Activated T-cell treated with anti-CD3 and anti-CD28 coated beads, Interleukin-2, amount 50 U/mL, for 4 hours (primary cell): ENCODE data around the gene ZNF521. TPM values are rescaled to one million over a fixed set of nuclear protein-coding genes. Genes with fewer than 3 reads are reported as not detected.

Experiments used
- ATAC-seq, 2 donors: fragments of 200-7000 bp; cut with Tn5 transposase; one replicate each; pipeline ENCODE4 v1.10.0; 2021
- DNase-seq: peaks from one replicate; pipeline ENCODE4 v3.0.0-alpha.2; 2020
- H3K27me3 Mint-ChIP-seq: one replicate; pipeline ENCODE4 v1.8.0; 2021; ENCODE audit warnings: low read depth, mixed read lengths
- H3K36me3 Mint-ChIP-seq: one replicate; pipeline ENCODE4 v1.8.0; 2022; ENCODE audit warnings: mixed read lengths; ENCODE audit not compliant: insufficient read depth
- H3K4me1 Mint-ChIP-seq: one replicate; pipeline ENCODE4 v1.8.0; 2021; ENCODE audit warnings: low read depth, mixed read lengths
- H3K4me3 Mint-ChIP-seq: one replicate; pipeline ENCODE4 v1.8.0; 2021; ENCODE audit warnings: mild to moderate bottlenecking, moderate library complexity, mixed read lengths
- H3K9me3 Mint-ChIP-seq: one replicate; pipeline ENCODE4 v1.8.0; 2021; ENCODE audit warnings: mixed read lengths
- total RNA-seq, 3 donors: library from RNA; stranded (reverse); gene quantifications; one replicate each; pipeline ENCODE4 v1.2.1, GENCODE V29; 2021

Gene ZNF521
- total RNA-seq, 3 donors from 2014 or later, result 0.15 to 0.33 (median 0.16) TPM

GRCh38 chr18:25029802-25030201 lies 322.2 kb downstream of the ZNF521 start:
- Mint-ChIP-seq H3K4me1 (no peaks in the 10 kb centered on the region), H3K4me3 (no peak overlapping the region), H3K9me3 (peaks cover 4% of the 10 kb centered on the region), H3K27me3 (no peaks in the 10 kb centered on the region), H3K36me3 (no peaks in the 10 kb centered on the region)
- DNase-seq (no peak), ATAC-seq (no peak)

- no peak for ATAC-seq
- Mint-ChIP-seq H3K36me3 (no peaks in the 10 kb centered on the region), H3K4me1 (no peaks in the 10 kb centered on the region), H3K27me3 (peaks cover 2% of the 10 kb centered on the region), H3K4me3 (no peak overlapping the region), H3K9me3 (peaks cover 9% of the 10 kb centered on the region)
- no peak for DNase-seq
Measured at GRCh38 chr18:25019931-25020330, 332.0 kb downstream of the ZNF521 start.

- ATAC-seq, result no peak
- no peaks in the 10 kb centered on the region for H3K36me3 Mint-ChIP-seq
- no peaks in the 10 kb centered on the region for H3K4me1 Mint-ChIP-seq
- DNase-seq, result no peak
- peaks cover 9% of the 10 kb centered on the region for H3K9me3 Mint-ChIP-seq
- H3K4me3 Mint-ChIP-seq, result no peak overlapping the region
- H3K27me3 Mint-ChIP-seq, result peaks cover 2% of the 10 kb centered on the region
Measured at GRCh38 chr18:25019086-25019860, 332.7 kb downstream of the ZNF521 start.

- H3K4me1 Mint-ChIP-seq, result no peaks in the 10 kb centered on the region
- H3K9me3 Mint-ChIP-seq, result peaks cover 9% of the 10 kb centered on the region
- H3K36me3 Mint-ChIP-seq, result no peaks in the 10 kb centered on the region
- ATAC-seq (no peak), DNase-seq (no peak)
- H3K27me3 Mint-ChIP-seq, result peaks cover 2% of the 10 kb centered on the region
- no peak overlapping the region for H3K4me3 Mint-ChIP-seq
Measured at GRCh38 chr18:25016666-25017065, 335.3 kb downstream of the ZNF521 start.

- no peak for ATAC-seq
- no peak for DNase-seq
- Mint-ChIP-seq H3K36me3 (no peaks in the 10 kb centered on the region), H3K9me3 (peaks cover 7% of the 10 kb centered on the region), H3K4me1 (no peaks in the 10 kb centered on the region), H3K4me3 (no peak overlapping the region), H3K27me3 (peaks cover 2% of the 10 kb centered on the region)
Measured at GRCh38 chr18:25016181-25016580, 335.8 kb downstream of the ZNF521 start.
